ENCODE results near the gene XRN1.
"Not testable (repeated sequence)": the region's sequence is repeated elsewhere in the genome, so short reads cannot be mapped to it uniquely, and the experiment has no call there.

XRN1 gene

GRCh38 chr3:142310439-142310838 is 137.4 kb downstream of the XRN1 start:
- Histone ChIP-seq H3K4me3 (ENCODE audit: insufficient read depth, low read depth, low read length, poor library complexity, severe bottlenecking) (no peak overlapping the region), H3K4me1 (ENCODE audit: control insufficient read depth, insufficient read depth, low read length, poor library complexity, severe bottlenecking) (no peaks in the 10 kb centered on the region), H3K27me3 (replicated peaks; ENCODE audit: control insufficient read depth, insufficient read depth, low read length, poor library complexity, severe bottlenecking) (no peaks in the 10 kb centered on the region), H3K27ac (ENCODE audit: insufficient read depth, low read length, poor library complexity, severe bottlenecking) (no peak overlapping the region), H3K9me3 (ENCODE audit: control insufficient read depth, low read length) (no peaks in the 10 kb centered on the region), H3K36me3 (ENCODE audit: control insufficient read depth, insufficient read depth, low read length) (peaks cover 25% of the 10 kb centered on the region)
- no peak for DNase-seq

GRCh38 chr3:142302847-142303246 is 145.0 kb downstream of the XRN1 start:
- H3K36me3 ChIP-seq (ENCODE audit: control insufficient read depth, insufficient read depth, low read length); DNase-seq; H3K9me3 ChIP-seq (ENCODE audit: control insufficient read depth, low read length); H3K27me3 ChIP-seq (replicated peaks; ENCODE audit: control insufficient read depth, insufficient read depth, low read length, poor library complexity, severe bottlenecking); H3K4me3 ChIP-seq (ENCODE audit: insufficient read depth, low read depth, low read length, poor library complexity, severe bottlenecking); H3K4me1 ChIP-seq (ENCODE audit: control insufficient read depth, insufficient read depth, low read length, poor library complexity, severe bottlenecking); H3K27ac ChIP-seq (ENCODE audit: insufficient read depth, low read length, poor library complexity, severe bottlenecking): not testable (repeated sequence)

DNA sequence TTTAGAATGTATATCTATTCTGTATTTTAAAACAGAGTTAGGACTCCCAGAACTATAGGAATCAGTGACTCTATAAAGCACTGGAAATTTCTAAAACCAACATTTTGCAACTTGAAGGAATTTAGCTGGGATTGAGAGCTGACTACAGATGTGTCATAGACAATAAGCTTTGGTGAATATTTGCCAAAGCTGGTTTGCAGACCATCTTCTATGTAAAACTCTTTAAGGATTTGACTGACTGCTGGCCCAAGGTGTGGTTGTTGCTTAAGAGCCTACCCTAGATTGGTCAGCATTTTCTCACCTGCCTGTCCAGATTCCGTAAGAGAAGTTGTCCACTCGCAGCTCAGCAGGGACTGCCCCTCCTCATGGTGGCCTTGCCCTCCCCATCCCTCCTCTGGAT is 149.2 kb downstream of the XRN1 start:
- no peak overlapping the region for H3K4me3 ChIP-seq (ENCODE audit: insufficient read depth, low read depth, low read length, poor library complexity, severe bottlenecking)

DNA sequence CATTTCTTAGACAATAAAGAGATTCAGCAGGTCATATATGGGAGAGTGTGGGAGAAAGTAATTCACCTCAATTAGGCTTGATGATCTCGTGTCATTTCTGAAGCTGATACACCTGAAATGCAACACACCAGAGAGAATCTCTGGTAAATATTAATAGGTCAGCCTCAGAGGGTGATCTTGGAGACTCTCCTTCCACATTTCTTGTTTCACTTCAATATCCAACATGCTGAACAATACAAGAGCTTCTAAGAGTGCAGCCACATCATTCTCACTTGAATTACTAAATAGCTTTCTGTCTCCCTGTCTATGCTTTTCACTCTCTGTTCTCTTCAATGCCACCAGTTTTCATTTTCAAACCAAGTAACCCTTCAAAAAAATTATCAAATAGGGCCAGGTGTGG is 151.3 kb downstream of the XRN1 start:
- Histone ChIP-seq H3K27ac (ENCODE audit: insufficient read depth, low read length, poor library complexity, severe bottlenecking) (no peak overlapping the region), H3K4me3 (ENCODE audit: insufficient read depth, low read depth, low read length, poor library complexity, severe bottlenecking) (no peak overlapping the region), H3K9me3 (ENCODE audit: control insufficient read depth, low read length) (no peaks in the 10 kb centered on the region), H3K36me3 (ENCODE audit: control insufficient read depth, insufficient read depth, low read length) (no peaks in the 10 kb centered on the region), H3K27me3 (replicated peaks; ENCODE audit: control insufficient read depth, insufficient read depth, low read length, poor library complexity, severe bottlenecking) (no peaks in the 10 kb centered on the region), H3K4me1 (ENCODE audit: control insufficient read depth, insufficient read depth, low read length, poor library complexity, severe bottlenecking) (no peaks in the 10 kb centered on the region)
- DNase-seq: no peak

More for the DNA sequence above, 149.2 kb downstream of the XRN1 start:
- no peak for DNase-seq
- Histone ChIP-seq H3K4me1 (ENCODE audit: control insufficient read depth, insufficient read depth, low read length, poor library complexity, severe bottlenecking) (no peaks in the 10 kb centered on the region), H3K9me3 (ENCODE audit: control insufficient read depth, low read length) (no peaks in the 10 kb centered on the region), H3K27ac (ENCODE audit: insufficient read depth, low read length, poor library complexity, severe bottlenecking) (no peak overlapping the region), H3K27me3 (replicated peaks; ENCODE audit: control insufficient read depth, insufficient read depth, low read length, poor library complexity, severe bottlenecking) (no peaks in the 10 kb centered on the region), H3K36me3 (ENCODE audit: control insufficient read depth, insufficient read depth, low read length) (no peaks in the 10 kb centered on the region)

- DNase-seq: no peak
- H3K36me3 ChIP-seq (ENCODE audit: control insufficient read depth, insufficient read depth, low read length): no peaks in the 10 kb centered on the region
- no peaks in the 10 kb centered on the region for H3K9me3 ChIP-seq (ENCODE audit: control insufficient read depth, low read length)
- no peaks in the 10 kb centered on the region for H3K27me3 ChIP-seq (replicated peaks; ENCODE audit: control insufficient read depth, insufficient read depth, low read length, poor library complexity, severe bottlenecking)
- H3K4me1 ChIP-seq (ENCODE audit: control insufficient read depth, insufficient read depth, low read length, poor library complexity, severe bottlenecking): no peaks in the 10 kb centered on the region
- no peak overlapping the region for H3K27ac ChIP-seq (ENCODE audit: insufficient read depth, low read length, poor library complexity, severe bottlenecking)
- H3K4me3 ChIP-seq (ENCODE audit: insufficient read depth, low read depth, low read length, poor library complexity, severe bottlenecking): no peak overlapping the region
Measured at GRCh38 chr3:142287866-142288638, 159.8 kb downstream of the XRN1 start.

- Histone ChIP-seq H3K4me3 (ENCODE audit: insufficient read depth, low read depth, low read length, poor library complexity, severe bottlenecking) (no peak overlapping the region), H3K9me3 (ENCODE audit: control insufficient read depth, low read length) (no peaks in the 10 kb centered on the region), H3K36me3 (ENCODE audit: control insufficient read depth, insufficient read depth, low read length) (no peaks in the 10 kb centered on the region), H3K4me1 (ENCODE audit: control insufficient read depth, insufficient read depth, low read length, poor library complexity, severe bottlenecking) (no peaks in the 10 kb centered on the region), H3K27ac (ENCODE audit: insufficient read depth, low read length, poor library complexity, severe bottlenecking) (no peak overlapping the region), H3K27me3 (replicated peaks; ENCODE audit: control insufficient read depth, insufficient read depth, low read length, poor library complexity, severe bottlenecking) (no peaks in the 10 kb centered on the region)
- no peak for DNase-seq
Measured at GRCh38 chr3:142285083-142285517, 162.7 kb downstream of the XRN1 start.

GRCh38 chr3:142282503-142282902 is 165.3 kb downstream of the XRN1 start:
- H3K9me3 ChIP-seq (ENCODE audit: control insufficient read depth, low read length): no peaks in the 10 kb centered on the region
- no peaks in the 10 kb centered on the region for H3K4me1 ChIP-seq (ENCODE audit: control insufficient read depth, insufficient read depth, low read length, poor library complexity, severe bottlenecking)
- DNase-seq: no peak
- no peaks in the 10 kb centered on the region for H3K36me3 ChIP-seq (ENCODE audit: control insufficient read depth, insufficient read depth, low read length)
- no peak overlapping the region for H3K27ac ChIP-seq (ENCODE audit: insufficient read depth, low read length, poor library complexity, severe bottlenecking)
- H3K27me3 ChIP-seq (replicated peaks; ENCODE audit: control insufficient read depth, insufficient read depth, low read length, poor library complexity, severe bottlenecking): no peaks in the 10 kb centered on the region
- no peak overlapping the region for H3K4me3 ChIP-seq (ENCODE audit: insufficient read depth, low read depth, low read length, poor library complexity, severe bottlenecking)

- Histone ChIP-seq H3K4me1 (ENCODE audit: control insufficient read depth, insufficient read depth, low read length, poor library complexity, severe bottlenecking) (no peaks in the 10 kb centered on the region), H3K27ac (ENCODE audit: insufficient read depth, low read length, poor library complexity, severe bottlenecking) (no peak overlapping the region), H3K27me3 (replicated peaks; ENCODE audit: control insufficient read depth, insufficient read depth, low read length, poor library complexity, severe bottlenecking) (no peaks in the 10 kb centered on the region), H3K4me3 (ENCODE audit: insufficient read depth, low read depth, low read length, poor library complexity, severe bottlenecking) (no peak overlapping the region), H3K36me3 (ENCODE audit: control insufficient read depth, insufficient read depth, low read length) (no peaks in the 10 kb centered on the region), H3K9me3 (ENCODE audit: control insufficient read depth, low read length) (no peaks in the 10 kb centered on the region)
- no peak for DNase-seq
Measured at GRCh38 chr3:142281474-142281873, 166.4 kb downstream of the XRN1 start.

GRCh38 chr3:142279965-142280590 is 167.8 kb downstream of the XRN1 start:
- Histone ChIP-seq H3K4me3 (ENCODE audit: insufficient read depth, low read depth, low read length, poor library complexity, severe bottlenecking) (no peak overlapping the region), H3K36me3 (ENCODE audit: control insufficient read depth, insufficient read depth, low read length) (no peaks in the 10 kb centered on the region), H3K4me1 (ENCODE audit: control insufficient read depth, insufficient read depth, low read length, poor library complexity, severe bottlenecking) (no peaks in the 10 kb centered on the region), H3K27ac (ENCODE audit: insufficient read depth, low read length, poor library complexity, severe bottlenecking) (no peak overlapping the region), H3K9me3 (ENCODE audit: control insufficient read depth, low read length) (no peaks in the 10 kb centered on the region), H3K27me3 (replicated peaks; ENCODE audit: control insufficient read depth, insufficient read depth, low read length, poor library complexity, severe bottlenecking) (no peaks in the 10 kb centered on the region)
- DNase-seq: peak in 2 of 3 donors; percentile 6 to 18

GRCh38 chr3:142278451-142278850 is 169.4 kb downstream of the XRN1 start:
- no peaks in the 10 kb centered on the region for H3K27me3 ChIP-seq (replicated peaks; ENCODE audit: control insufficient read depth, insufficient read depth, low read length, poor library complexity, severe bottlenecking)
- H3K4me3 ChIP-seq (ENCODE audit: insufficient read depth, low read depth, low read length, poor library complexity, severe bottlenecking): no peak overlapping the region
- H3K27ac ChIP-seq (ENCODE audit: insufficient read depth, low read length, poor library complexity, severe bottlenecking): no peak overlapping the region
- no peaks in the 10 kb centered on the region for H3K36me3 ChIP-seq (ENCODE audit: control insufficient read depth, insufficient read depth, low read length)
- H3K4me1 ChIP-seq (ENCODE audit: control insufficient read depth, insufficient read depth, low read length, poor library complexity, severe bottlenecking): no peaks in the 10 kb centered on the region
- H3K9me3 ChIP-seq (ENCODE audit: control insufficient read depth, low read length): no peaks in the 10 kb centered on the region
- DNase-seq: no peak
